Smooth muscle cell (in vitro differentiated cells): ENCODE measurements around the gene MMS22L. TPM values are rescaled to one million over a fixed set of nuclear protein-coding genes. Genes with fewer than 3 reads are reported as not detected.

Experiments used
- DNase-seq: peaks from one replicate; lab custom pipeline; 2025; ENCODE audit not compliant: unreplicated experiment; lab: John Stamatoyannopoulos, UW
- H2AFZ ChIP-seq: fragments of 200-600 bp; sonication (generic); 2 replicates; pipeline ENCODE4 v1.6.0; 2016; ENCODE audit warnings: antibody characterized with exemption, low read depth, mild to moderate bottlenecking
- H3F3A ChIP-seq: fragments of 200-600 bp; sonication (generic); 2 replicates; pipeline ENCODE4 v1.6.0; 2017; ENCODE audit warnings: antibody characterized with exemption, low read depth
- H3K27ac ChIP-seq: fragments of 200-600 bp; sonication (generic); 2 replicates; pipeline ENCODE4 v1.5.1; 2016; ENCODE audit warnings: low read depth, mild to moderate bottlenecking
- H3K27me3 ChIP-seq: fragments of 200-600 bp; sonication (generic); 2 replicates; pipeline ENCODE4 v1.6.1; 2016; ENCODE audit warnings: low read depth, mild to moderate bottlenecking
- H3K36me3 ChIP-seq: fragments of 200-600 bp; sonication (generic); 2 replicates; pipeline ENCODE4 v1.5.1; 2016; ENCODE audit warnings: low read depth
- H3K4me1 ChIP-seq: fragments of 200-600 bp; sonication (generic); 2 replicates; pipeline ENCODE4 v1.5.1; 2016; ENCODE audit warnings: low read depth
- H3K4me2 ChIP-seq: fragments of 200-600 bp; sonication (generic); 2 replicates; pipeline ENCODE4 v1.6.0; 2016; ENCODE audit warnings: mild to moderate bottlenecking
- H3K4me3 ChIP-seq: fragments of 200-600 bp; sonication (generic); 2 replicates; pipeline ENCODE4 v1.5.1; 2016; ENCODE audit warnings: mild to moderate bottlenecking
- H3K79me2 ChIP-seq: fragments of 200-600 bp; sonication (generic); 2 replicates; pipeline ENCODE4 v1.6.0; 2016; ENCODE audit warnings: low read depth, mild to moderate bottlenecking
- H3K9ac ChIP-seq: fragments of 200-600 bp; sonication (generic); 2 replicates; pipeline ENCODE4 v1.6.0; 2016; ENCODE audit warnings: low read depth
- H3K9me3 ChIP-seq: fragments of 200-600 bp; sonication (generic); replicated peaks from 2 replicates; pipeline ENCODE4 v1.5.1; 2016; ENCODE audit warnings: low read depth
- H4K20me1 ChIP-seq: fragments of 200-600 bp; sonication (generic); 2 replicates; pipeline ENCODE4 v1.6.0; 2016; ENCODE audit warnings: low read depth
- CTCF ChIP-seq: fragments of 200-600 bp; sonication (generic); IDR thresholded peaks from 2 replicates; pipeline ENCODE4 v1.5.1; 2017; ENCODE audit warnings: borderline replicate concordance, mild to moderate bottlenecking, antibody characterized with exemption; ENCODE audit not compliant: insufficient read depth, poor library complexity, severe bottlenecking
- WGBS: methylation state at CpG from one replicate; pipeline ENCODE4 v1.1.7; 2016; ENCODE audit warnings: low lambda C conversion rate; 5-methylcytosine and 5-hydroxymethylcytosine counted together
- polyA plus RNA-seq: library from polyadenylated mRNA; unstranded; fragments of >200 nt; fragmentation: Nextera tagmentation; extraction: Ambion mirVana; gene quantifications from 2 replicates; pipeline ENCODE4 v1.2.1, GENCODE V29; 2016
- total RNA-seq: library from RNA; depleted of rRNA; stranded (reverse); fragments of >200 nt; gene quantifications from 2 replicates; pipeline ENCODE4 v1.2.3, GENCODE V29; 2014

MMS22L gene
- total and polyA plus RNA-seq, 2 experiments from 2014 or later = 5.0 to 47.1 TPM

- Histone ChIP-seq H3K4me1 (peaks cover 16% of the 10 kb centered on the region), H4K20me1 (no peaks in the 10 kb centered on the region), H3K9me3 (no peaks in the 10 kb centered on the region), H3K36me3 (no peaks in the 10 kb centered on the region), H3K27me3 (no peaks in the 10 kb centered on the region), H3K4me2 (peak overlapping the region; percentile 72), H3K4me3 (no peak overlapping the region), H3K9ac (peak overlapping the region; percentile 52), H3K27ac (peak overlapping the region; percentile 89), H2AFZ (no peak overlapping the region), H3F3A (no peaks in the 10 kb centered on the region), H3K79me2 (no peaks in the 10 kb centered on the region)
- TF ChIP-seq CTCF = no peak
- 28% methylated on average over 3 of the region's 3 CpGs for WGBS
- no peak for DNase-seq
Observed at GRCh38 chr6:97198046-97198565, 84.9 kb downstream of the MMS22L start.

- 90% methylated on average over 1 of the region's 1 CpG for WGBS
- no peak for DNase-seq
- H3K4me3 ChIP-seq = no peak overlapping the region
Observed at GRCh38 chr6:97195117-97195516, 87.9 kb downstream of the MMS22L start.

GRCh38 chr6:97189767-97190166, 93.2 kb downstream of the MMS22L start:
- no peaks in the 10 kb centered on the region for H3F3A ChIP-seq
- H3K9ac ChIP-seq = no peak overlapping the region
- peak overlapping the region; percentile 49 for H3K27ac ChIP-seq

More at GRCh38 chr6:97195117-97195516, 87.9 kb downstream of the MMS22L start:
- Histone ChIP-seq H3K79me2 (no peaks in the 10 kb centered on the region), H2AFZ (no peak overlapping the region), H3K9ac (no peak overlapping the region), H3K27me3 (no peaks in the 10 kb centered on the region), H3F3A (no peaks in the 10 kb centered on the region), H3K9me3 (no peaks in the 10 kb centered on the region), H3K27ac (no peak overlapping the region), H3K36me3 (no peaks in the 10 kb centered on the region), H3K4me2 (no peak overlapping the region), H4K20me1 (no peaks in the 10 kb centered on the region), H3K4me1 (peaks cover 2% of the 10 kb centered on the region)
- TF ChIP-seq CTCF = no peak

More at GRCh38 chr6:97189767-97190166, 93.2 kb downstream of the MMS22L start:
- TF ChIP-seq CTCF = no peak
- Histone ChIP-seq H3K4me3 (no peak overlapping the region), H3K36me3 (no peaks in the 10 kb centered on the region), H2AFZ (no peak overlapping the region), H3K4me2 (peak overlapping the region; percentile 68), H3K9me3 (no peaks in the 10 kb centered on the region), H3K79me2 (no peaks in the 10 kb centered on the region), H3K4me1 (peaks cover 9% of the 10 kb centered on the region), H3K27me3 (no peaks in the 10 kb centered on the region), H4K20me1 (no peaks in the 10 kb centered on the region)
- 89% methylated on average over 1 of the region's 1 CpG for whole genome bisulfite sequencing
- no peak for DNase-seq
